K562 (cell line): ENCODE data around the gene CAPN8. TPM values are rescaled to one million over a fixed set of nuclear protein-coding genes. Genes with fewer than 3 reads are reported as not detected.

Experiments used
- AFF1 ChIP-seq, 2 experiments: fragments of 450-650 bp; IDR thresholded peaks; 2 replicates each; pipeline ENCODE4 v1.6.1; 2018; ENCODE audit warnings: mild to moderate bottlenecking in 2 of 2, low read depth in 1 of 2; ENCODE audit not compliant: partially characterized antibody in 2 of 2
- CREB1 ChIP-seq, 2 experiments: sonication (generic) in 1 of 2; formaldehyde crosslinking in 1 of 2; IDR thresholded peaks; 2 replicates each; pipeline versions ENCODE4 v1.6.1 to v1.8.0; 2012 to 2022; ENCODE audit warnings: inconsistent platforms in 1 of 2, mild to moderate bottlenecking in 1 of 2, missing genetic modification reagents in 1 of 2, moderate library complexity in 1 of 2
- GTF2E2 ChIP-seq: fragments of 200-800 bp; sonication (Bioruptor generic); IDR thresholded peaks from 2 replicates; pipeline ENCODE4 v1.6.1; 2016; ENCODE audit warnings: missing genetic modification characterization, missing compliant biosample characterization
- KAT8 ChIP-seq: fragments of 450-650 bp; IDR thresholded peaks from 2 replicates; pipeline ENCODE4 v1.6.1; 2016; ENCODE audit warnings: low read depth, mild to moderate bottlenecking
- KLF6 ChIP-seq: fragments of 250-450 bp; sonication (Bioruptor Pico); IDR thresholded peaks from 2 replicates; pipeline ENCODE4 v1.4.0; 2020; ENCODE audit warnings: mild to moderate bottlenecking, moderate library complexity, borderline replicate concordance
- MECOM ChIP-seq: fragments of 250-450 bp; sonication (Bioruptor Pico); IDR thresholded peaks from 2 replicates; pipeline ENCODE4 v1.8.0; 2022; ENCODE audit warnings: inconsistent platforms
- NFIC ChIP-seq: fragments of 450-650 bp; IDR thresholded peaks from 2 replicates; pipeline ENCODE4 v1.6.1; 2017; ENCODE audit warnings: mild to moderate bottlenecking, inconsistent platforms
- PTTG1 ChIP-seq: fragments of 450-650 bp; IDR thresholded peaks from 2 replicates; pipeline ENCODE4 v1.6.1; 2016; ENCODE audit warnings: low read depth, mild to moderate bottlenecking, missing genetic modification characterization, missing compliant biosample characterization
- SNAPC5 ChIP-seq: fragments of 250-450 bp; sonication (Bioruptor Pico); IDR thresholded peaks from 2 replicates; pipeline ENCODE4 v1.8.0; 2021; ENCODE audit warnings: moderate library complexity, mild to moderate bottlenecking, inconsistent platforms
- ZNF165 ChIP-seq: fragments of 250-450 bp; sonication (Bioruptor Pico); IDR thresholded peaks from 2 replicates; pipeline ENCODE4 v1.4.0; 2020; ENCODE audit warnings: borderline replicate concordance
- ZNF431 ChIP-seq: sonication (generic); formaldehyde crosslinking; IDR thresholded peaks from 2 replicates; pipeline ENCODE4 v1.8.0; 2022; ENCODE audit warnings: mild to moderate bottlenecking, missing genetic modification reagents
- ZNF696 ChIP-seq: fragments of 250-450 bp; sonication (Bioruptor Pico); conservative IDR thresholded peaks from 2 replicates; pipeline ENCODE4 v1.4.0; 2020; ENCODE audit warnings: mild to moderate bottlenecking, moderate library complexity
- polyA plus RNA-seq, 8 experiments: library from polyadenylated mRNA; depleted of rRNA in 4 of 8; stranded (reverse) in 5 of 8; unstranded in 3 of 8; fragments of >200 nt; fragmentation: Nextera tagmentation in 2 of 8; fragmentation: Illumina TruSeq in 1 of 8; extraction: Ambion mirVana in 2 of 8; extraction: Trizol in 1 of 8; gene quantifications; 2 replicates each; pipeline versions ENCODE4 v1.2.1 to v1.2.3, GENCODE V29; 2011 to 2014; ENCODE audit warnings: inconsistent platforms in 1 of 8, missing spikeins in 1 of 8
- total RNA-seq, 7 experiments: library from RNA; depleted of rRNA in 6 of 7; stranded (reverse); fragments of >200 nt in 6 of 7; fragmentation: Illumina TruSeq in 2 of 7; extraction: Trizol in 2 of 7; gene quantifications; 2 replicates each; pipeline versions ENCODE4 v1.2.1 to v1.2.3, GENCODE V29; 2011 to 2021; ENCODE audit warnings: low replicate concordance in 1 of 7
- TF ChIP-seq, protein P1 (sequence below), 2 experiments: fragments of 200-800 bp in 1 of 2; sonication (Bioruptor generic) in 1 of 2; sonication (generic) in 1 of 2; formaldehyde crosslinking in 1 of 2; IDR thresholded peaks in 1 of 2; conservative IDR thresholded peaks in 1 of 2; 2 replicates each; pipeline versions ENCODE4 v1.5.0 to v1.6.1; 2016 to 2020; ENCODE audit warnings: missing compliant biosample characterization in 1 of 2, missing genetic modification characterization in 1 of 2, missing genetic modification reagents in 1 of 2
- TF ChIP-seq, protein P2 (sequence below): fragments of 450-650 bp; formaldehyde crosslinking; IDR thresholded peaks from 2 replicates; pipeline ENCODE4 v1.4.0; 2022; ENCODE audit warnings: mild to moderate bottlenecking, moderate library complexity
- TF ChIP-seq, protein P3 (sequence below): sonication (generic); formaldehyde crosslinking; IDR thresholded peaks from 2 replicates; pipeline ENCODE4 v1.8.0; 2022; ENCODE audit warnings: mild to moderate bottlenecking, missing genetic modification reagents, borderline replicate concordance
- TF ChIP-seq, protein P4 (sequence below): fragments of 250-450 bp; sonication (Bioruptor Pico); IDR thresholded peaks from 2 replicates; pipeline ENCODE4 v1.5.1; 2021; ENCODE audit warnings: mild to moderate bottlenecking

Gene CAPN8
- total and polyA plus RNA-seq, 9 of the 15 experiments (the other 6 are each of a cell fraction or from before 2014, with no cell fraction given) = 0.06 TPM; not detected in 8

DNA sequence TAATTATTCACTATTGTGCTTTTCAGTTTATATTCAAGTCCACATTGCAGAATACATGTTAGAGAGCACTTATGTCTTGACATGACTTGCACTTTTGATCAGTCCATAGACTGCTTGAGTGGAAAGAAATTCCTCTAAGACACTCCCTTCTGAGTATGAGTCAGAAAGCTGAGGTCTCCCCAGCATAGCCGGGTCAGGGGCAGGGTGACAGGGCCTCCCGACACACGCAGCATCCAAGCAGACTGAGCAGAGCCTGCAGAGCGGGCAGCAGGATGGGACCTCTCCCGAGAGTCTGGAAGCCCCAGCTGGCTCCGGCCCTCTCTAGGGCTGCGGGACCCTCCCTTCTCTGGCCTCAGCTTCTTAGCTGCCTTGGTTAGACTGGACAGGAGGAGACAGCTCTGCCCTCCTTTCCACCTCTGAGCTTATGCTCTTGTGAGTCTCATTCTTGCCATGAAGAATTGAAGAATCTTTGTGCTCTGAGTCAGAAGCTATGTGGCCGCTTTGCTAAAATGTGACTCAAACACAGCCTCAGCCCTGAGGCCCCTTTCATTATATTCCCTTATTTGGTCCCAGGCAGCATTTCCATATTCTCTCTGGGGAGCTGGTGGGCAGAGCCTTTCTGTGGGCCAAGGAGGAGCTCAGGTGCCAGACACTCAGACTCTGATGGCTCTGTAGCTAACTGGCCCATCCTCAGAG is 35.6 kb upstream of the CAPN8 start (continued):
- TF ChIP-seq, protein P1, sequence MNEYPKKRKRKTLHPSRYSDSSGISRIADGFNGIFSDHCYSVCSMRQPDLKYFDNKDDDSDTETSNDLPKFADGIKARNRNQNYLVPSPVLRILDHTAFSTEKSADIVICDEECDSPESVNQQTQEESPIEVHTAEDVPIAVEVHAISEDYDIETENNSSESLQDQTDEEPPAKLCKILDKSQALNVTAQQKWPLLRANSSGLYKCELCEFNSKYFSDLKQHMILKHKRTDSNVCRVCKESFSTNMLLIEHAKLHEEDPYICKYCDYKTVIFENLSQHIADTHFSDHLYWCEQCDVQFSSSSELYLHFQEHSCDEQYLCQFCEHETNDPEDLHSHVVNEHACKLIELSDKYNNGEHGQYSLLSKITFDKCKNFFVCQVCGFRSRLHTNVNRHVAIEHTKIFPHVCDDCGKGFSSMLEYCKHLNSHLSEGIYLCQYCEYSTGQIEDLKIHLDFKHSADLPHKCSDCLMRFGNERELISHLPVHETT (CRISPR knock-in tag; conservative IDR thresholded peaks at IDR 0.05 in 1 of 2, IDR thresholded peaks at IDR 0.05 in 1 of 2) = peak in 1 of 2 experiments; percentile 41; a peak in 1 of 4 replicates
- TF ChIP-seq KLF6 (CRISPR knock-in tag) = no peak
- no peak for TF ChIP-seq CREB1 (IDR thresholded peaks at IDR 0.05)
- TF ChIP-seq CREB1 (CRISPR knock-in tag; IDR thresholded peaks at IDR 0.05) = no peak
- no peak for TF ChIP-seq SNAPC5 (CRISPR knock-in tag)
- TF ChIP-seq AFF1 (IDR thresholded peaks at IDR 0.05; ENCODE audit: low read depth in 1 of 2, partially characterized antibody in 2 of 2) = no peak
- no peak for TF ChIP-seq NFIC
- TF ChIP-seq ZNF696 (CRISPR knock-in tag) = no peak
- TF ChIP-seq, protein P2, sequence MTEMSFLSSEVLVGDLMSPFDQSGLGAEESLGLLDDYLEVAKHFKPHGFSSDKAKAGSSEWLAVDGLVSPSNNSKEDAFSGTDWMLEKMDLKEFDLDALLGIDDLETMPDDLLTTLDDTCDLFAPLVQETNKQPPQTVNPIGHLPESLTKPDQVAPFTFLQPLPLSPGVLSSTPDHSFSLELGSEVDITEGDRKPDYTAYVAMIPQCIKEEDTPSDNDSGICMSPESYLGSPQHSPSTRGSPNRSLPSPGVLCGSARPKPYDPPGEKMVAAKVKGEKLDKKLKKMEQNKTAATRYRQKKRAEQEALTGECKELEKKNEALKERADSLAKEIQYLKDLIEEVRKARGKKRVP (CRISPR knock-in tag) = no peak
- TF ChIP-seq GTF2E2 (tag) = peak; percentile 83
- no peak for TF ChIP-seq PTTG1 (tag)
- no peak for TF ChIP-seq ZNF431 (CRISPR knock-in tag)
- TF ChIP-seq, protein P3, sequence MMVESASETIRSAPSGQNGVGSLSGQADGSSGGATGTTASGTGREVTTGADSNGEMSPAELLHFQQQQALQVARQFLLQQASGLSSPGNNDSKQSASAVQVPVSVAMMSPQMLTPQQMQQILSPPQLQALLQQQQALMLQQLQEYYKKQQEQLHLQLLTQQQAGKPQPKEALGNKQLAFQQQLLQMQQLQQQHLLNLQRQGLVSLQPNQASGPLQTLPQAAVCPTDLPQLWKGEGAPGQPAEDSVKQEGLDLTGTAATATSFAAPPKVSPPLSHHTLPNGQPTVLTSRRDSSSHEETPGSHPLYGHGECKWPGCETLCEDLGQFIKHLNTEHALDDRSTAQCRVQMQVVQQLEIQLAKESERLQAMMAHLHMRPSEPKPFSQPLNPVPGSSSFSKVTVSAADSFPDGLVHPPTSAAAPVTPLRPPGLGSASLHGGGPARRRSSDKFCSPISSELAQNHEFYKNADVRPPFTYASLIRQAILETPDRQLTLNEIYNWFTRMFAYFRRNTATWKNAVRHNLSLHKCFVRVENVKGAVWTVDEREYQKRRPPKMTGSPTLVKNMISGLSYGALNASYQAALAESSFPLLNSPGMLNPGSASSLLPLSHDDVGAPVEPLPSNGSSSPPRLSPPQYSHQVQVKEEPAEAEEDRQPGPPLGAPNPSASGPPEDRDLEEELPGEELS (CRISPR knock-in tag) = no peak
- no peak for TF ChIP-seq KAT8
- no peak for TF ChIP-seq ZNF165 (CRISPR knock-in tag)
- TF ChIP-seq, protein P4, sequence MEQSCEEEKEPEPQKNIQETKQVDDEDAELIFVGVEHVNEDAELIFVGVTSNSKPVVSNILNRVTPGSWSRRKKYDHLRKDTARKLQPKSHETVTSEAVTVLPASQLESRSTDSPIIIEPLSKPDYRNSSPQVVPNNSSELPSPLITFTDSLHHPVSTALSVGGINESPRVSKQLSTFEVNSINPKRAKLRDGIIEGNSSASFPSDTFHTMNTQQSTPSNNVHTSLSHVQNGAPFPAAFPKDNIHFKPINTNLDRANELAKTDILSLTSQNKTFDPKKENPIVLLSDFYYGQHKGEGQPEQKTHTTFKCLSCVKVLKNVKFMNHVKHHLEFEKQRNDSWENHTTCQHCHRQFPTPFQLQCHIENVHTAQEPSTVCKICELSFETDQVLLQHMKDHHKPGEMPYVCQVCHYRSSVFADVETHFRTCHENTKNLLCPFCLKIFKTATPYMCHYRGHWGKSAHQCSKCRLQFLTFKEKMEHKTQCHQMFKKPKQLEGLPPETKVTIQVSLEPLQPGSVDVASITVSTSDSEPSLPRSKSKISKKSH (CRISPR knock-in tag) = no peak
- TF ChIP-seq MECOM (CRISPR knock-in tag) = no peak
